NCI-H2227 (cell line): ENCODE data around the gene SMIM8.

ENCODE experiments used
- DNase-seq: peaks from one replicate; lab custom pipeline; 2025; ENCODE audit not compliant: unreplicated experiment; lab: John Stamatoyannopoulos, UW

SMIM8 gene

GRCh38 chr6:87333591-87334181 is 11.3 kb downstream of the SMIM8 start:
- DNase-seq, result no peak

GRCh38 chr6:87334683-87335082 is 12.3 kb downstream of the SMIM8 start:
- DNase-seq, result no peak

- no peak for DNase-seq
Measured at GRCh38 chr6:87336367-87336766, 14.0 kb downstream of the SMIM8 start.

GRCh38 chr6:87340230-87340629 is 17.8 kb downstream of the SMIM8 start:
- no peak for DNase-seq

DNA sequence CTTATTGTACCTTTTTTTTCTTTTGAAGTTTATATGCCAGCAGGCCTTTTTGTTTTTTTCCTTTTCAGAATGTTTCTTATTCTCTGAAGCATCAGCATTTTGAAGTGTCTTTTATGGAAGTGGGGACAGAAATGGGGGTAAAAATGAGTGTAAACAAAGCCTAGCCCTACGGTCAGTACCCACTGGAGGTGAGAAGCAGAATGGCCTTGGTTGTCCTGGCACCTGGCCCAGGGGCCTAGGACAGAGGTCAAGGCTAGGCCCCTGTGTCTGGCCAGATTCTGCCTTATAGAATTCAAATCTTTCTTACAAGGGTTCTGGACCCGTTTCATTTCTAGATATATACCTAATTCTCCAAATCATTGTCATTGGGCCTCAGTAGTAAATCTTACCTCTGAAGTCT is 18.8 kb downstream of the SMIM8 start:
- no peak for DNase-seq

GRCh38 chr6:87341899-87342298 is 19.5 kb downstream of the SMIM8 start:
- no peak for DNase-seq

- no peak for DNase-seq
Measured at GRCh38 chr6:87342829-87343228, 20.4 kb downstream of the SMIM8 start.

GRCh38 chr6:87344731-87345130 is 22.3 kb downstream of the SMIM8 start, which contains the start of gene C6orf163:
C6orf163 (plus strand) TSS chr6:87344813; CDS start chr6:87345100, 287 bp downstream.
- no peak for DNase-seq

DNA sequence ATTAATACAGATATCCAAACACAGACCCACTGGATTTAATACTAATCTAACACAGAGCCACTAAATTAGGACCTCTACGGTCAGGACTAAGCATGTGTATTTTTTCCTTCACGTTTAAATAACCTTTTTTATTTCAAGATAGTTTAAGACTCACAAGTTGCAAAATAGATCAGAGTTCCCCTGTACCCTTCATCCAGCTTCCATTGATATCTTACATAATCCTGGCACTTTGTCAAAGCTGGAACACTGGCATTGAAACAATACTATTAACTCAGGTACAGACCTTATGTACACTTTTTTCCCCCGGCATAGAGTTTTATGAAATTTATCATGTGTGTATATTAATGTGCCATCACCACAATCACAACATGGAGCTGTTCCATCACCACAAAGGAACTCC is 24.3 kb downstream of the SMIM8 start:
- DNase-seq, result no peak

DNA sequence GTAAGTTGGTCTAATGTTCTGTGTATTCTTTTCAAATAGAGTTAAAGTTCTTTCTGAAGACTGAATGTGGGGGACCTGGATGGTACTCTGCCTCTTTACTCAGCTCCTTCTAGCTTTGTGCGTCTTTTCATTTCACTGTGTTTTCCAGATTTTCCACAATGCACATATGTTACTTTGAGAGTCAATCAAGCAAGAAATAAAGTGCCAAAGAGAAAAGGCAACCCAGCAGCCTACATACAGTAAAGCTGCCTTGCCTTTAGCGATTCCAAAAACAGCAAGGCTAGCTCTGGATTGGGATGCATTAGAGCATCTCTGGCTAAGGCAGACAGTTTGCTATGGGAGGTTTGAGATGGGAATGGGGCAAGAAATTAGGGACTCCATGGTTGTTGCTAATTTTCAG is 27.5 kb downstream of the SMIM8 start:
- DNase-seq, result no peak

DNA sequence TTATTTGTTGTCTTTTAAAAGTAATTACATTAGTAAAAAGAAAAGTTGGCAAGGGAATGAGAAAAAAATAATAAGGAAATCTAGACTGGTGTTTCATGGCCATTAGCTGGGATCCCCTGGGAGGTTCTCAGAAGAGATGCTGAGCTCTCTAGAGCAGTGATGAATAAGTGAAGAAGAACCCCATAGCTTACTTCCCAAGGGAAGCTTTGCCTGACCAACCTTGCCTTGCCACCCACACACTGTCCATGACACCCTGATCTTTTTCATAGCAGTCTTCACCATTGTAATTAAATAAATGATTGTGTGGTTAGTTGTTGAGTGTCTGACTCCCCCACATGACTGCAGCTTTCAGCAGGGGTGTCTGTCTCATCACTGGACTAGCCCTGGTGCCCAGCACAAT is 28.1 kb downstream of the SMIM8 start:
- DNase-seq, result no peak

- DNase-seq, result no peak
Measured at GRCh38 chr6:87351583-87351982, 29.2 kb downstream of the SMIM8 start.

- DNase-seq, result no peak
Measured at GRCh38 chr6:87356181-87356580, 33.8 kb downstream of the SMIM8 start.

DNA sequence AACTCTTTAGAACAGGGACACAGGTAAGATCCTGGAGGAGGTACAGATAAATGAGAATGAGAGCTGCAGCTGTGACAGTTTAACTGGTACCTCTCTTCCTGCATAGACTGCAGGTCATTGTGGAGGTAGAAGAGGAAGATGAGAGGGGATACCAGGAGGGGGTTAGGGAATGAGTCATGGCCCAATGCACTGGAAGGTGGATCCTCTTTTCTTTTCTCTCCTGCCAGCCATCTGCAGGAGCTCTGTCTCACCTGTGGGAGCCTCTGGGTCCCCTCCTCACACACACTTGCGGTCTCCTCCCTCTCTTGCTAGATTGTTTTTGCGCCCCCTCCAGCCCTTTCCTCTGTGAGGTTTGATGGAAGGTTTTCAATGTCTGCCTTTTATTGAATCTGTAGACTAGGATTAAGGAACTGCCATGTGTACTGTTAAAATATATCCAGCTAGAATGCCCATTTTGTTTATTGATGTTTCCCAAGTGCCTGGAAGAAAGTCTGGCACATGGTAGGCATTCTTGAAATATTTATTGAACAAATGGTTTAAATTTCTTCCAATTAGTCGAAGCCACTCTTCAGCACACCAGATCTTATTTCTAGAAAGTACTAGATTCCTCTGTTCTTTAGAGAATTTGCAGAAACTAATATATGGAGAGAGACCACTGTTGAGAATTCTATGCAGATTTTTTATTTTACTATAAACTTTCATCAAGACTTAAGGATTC is 35.2 kb downstream of the SMIM8 start:
- DNase-seq, result no peak

GRCh38 chr6:87364602-87365252 is 42.3 kb downstream of the SMIM8 start:
- DNase-seq, result no peak

- no peak for DNase-seq
Measured at GRCh38 chr6:87366072-87366827, 43.9 kb downstream of the SMIM8 start.

DNA sequence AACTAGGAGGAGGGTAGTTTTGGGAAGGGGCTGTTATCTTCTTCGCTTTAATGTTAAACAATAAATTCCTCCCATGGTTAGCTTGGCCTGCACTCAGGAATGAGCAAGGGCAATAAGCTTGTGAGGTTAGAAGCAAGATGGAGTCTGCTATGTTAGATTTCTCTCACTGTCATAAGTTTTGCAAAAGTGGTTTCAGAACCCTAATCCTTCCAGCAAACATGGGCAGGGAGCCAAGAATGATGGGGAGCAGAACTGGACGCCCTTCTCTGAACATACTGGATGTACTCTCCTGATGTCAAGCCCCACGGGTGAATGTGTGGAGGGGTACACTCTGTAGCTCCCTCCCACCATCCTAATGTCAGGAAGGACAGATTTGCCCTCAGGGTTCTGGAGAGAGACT is 44.5 kb downstream of the SMIM8 start:
- DNase-seq, result no peak

DNA sequence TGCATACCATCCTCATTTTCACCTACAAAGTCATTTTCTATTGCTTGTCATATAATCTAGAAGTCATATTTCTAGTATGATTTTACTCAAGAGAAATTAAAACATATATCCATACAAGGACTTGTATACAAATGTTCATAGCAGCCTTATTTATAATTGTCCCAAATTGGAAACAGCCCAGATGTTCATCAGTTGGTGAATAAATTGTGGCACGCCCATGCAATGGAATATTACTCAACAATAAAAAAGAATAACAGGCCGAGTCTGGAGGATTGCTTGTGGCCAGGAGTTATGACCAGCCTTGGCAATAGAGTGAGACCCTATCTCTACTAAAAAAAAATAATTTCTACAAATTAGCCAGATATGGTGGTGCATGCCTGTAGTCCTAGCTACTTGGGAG is 51.0 kb downstream of the SMIM8 start:
- DNase-seq, result no peak

DNA sequence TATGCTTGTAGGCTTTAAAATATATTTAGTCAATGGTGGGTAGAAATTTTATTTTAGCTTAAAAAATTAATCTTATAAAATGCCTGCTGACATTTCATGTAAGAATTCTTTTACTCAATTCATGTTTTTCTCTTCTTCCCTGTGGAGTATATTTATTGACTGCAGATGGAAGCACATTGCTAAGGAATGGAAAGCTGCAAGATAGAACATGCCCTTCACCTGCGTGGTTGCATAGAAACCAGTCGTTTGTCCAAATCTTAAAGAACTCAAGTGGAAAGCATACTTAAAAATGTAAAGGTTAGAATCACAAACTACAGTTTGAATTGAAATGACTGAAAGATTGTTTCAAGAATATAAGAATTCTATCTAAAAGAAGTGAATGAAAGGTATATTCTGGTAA is 52.9 kb downstream of the SMIM8 start:
- no peak for DNase-seq

GRCh38 chr6:87376643-87377042 is 54.3 kb downstream of the SMIM8 start:
- no peak for DNase-seq

DNA sequence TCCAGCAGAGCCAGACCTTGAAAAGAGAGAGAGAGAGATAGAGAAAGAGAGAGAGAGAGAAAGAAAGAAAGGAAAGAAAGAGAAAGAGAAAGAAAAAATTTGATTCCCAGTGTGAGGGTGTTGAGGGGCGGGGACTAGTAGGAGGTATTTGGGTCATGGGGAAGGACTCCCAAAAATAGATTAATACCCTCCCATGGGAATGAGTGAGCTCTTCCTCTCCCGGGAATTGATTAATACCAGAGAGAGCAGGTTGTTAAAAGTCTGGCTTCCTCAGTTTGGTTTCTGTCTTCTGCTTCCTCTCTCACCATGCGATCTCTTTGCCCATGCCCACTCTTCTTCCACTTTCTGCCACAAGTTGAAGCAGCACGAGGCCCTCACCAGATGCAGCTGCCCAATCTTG is 56.6 kb downstream of the SMIM8 start:
- DNase-seq, result no peak

DNA sequence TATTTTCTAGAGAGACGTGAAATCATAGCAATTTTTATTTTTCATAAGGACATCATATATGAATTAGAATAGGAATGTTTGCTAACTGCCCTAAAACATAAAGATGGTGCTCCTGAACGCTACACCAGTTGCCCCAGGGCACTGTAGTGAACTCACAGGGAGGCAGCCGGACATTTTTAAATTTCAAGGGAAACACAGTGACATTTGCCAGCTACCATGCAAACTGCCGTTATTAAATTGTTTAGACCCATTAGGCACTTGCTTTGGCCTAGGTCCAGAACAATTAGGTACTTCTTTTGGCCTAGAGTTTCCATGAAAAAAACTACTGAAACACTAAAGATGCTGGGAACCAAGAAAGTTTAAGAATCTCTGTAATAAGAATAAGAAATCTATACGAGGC is 60.5 kb downstream of the SMIM8 start:
- DNase-seq, result no peak
